Measurements from ENCODE around the gene ACAD11. TPM values are rescaled to one million over a fixed set of nuclear protein-coding genes. Genes with fewer than 3 reads are reported as not detected.

The ACAD11 gene
- total and polyA plus RNA-seq, 9 of the 15 experiments (the other 6 are each of a cell fraction or from before 2014, with no cell fraction given): 1.3 to 8.4 (median 4.0) TPM

GRCh38 chr3:132519914-132520313 is 139.7 kb downstream of the ACAD11 start:
- Histone ChIP-seq H3K79me2 (ENCODE audit: control insufficient read depth, insufficient read depth, low read length) (no peaks in the 10 kb centered on the region), H3K9me3 (replicated peaks; ENCODE audit: control insufficient read depth, insufficient read depth, low read depth, low read length) (no peaks in the 10 kb centered on the region), H3K27me3 (ENCODE audit: control insufficient read depth in 2 of 2, insufficient read depth in 2 of 2, low read length in 2 of 2) (no peaks in the 10 kb centered on the region), H3K4me2 (ENCODE audit: insufficient read depth, low read length) (no peak overlapping the region), H3K9me1 (ENCODE audit: control insufficient read depth, insufficient read depth, low read length) (no peaks in the 10 kb centered on the region), H3K36me3 (ENCODE audit: control insufficient read depth, insufficient read depth, low read length) (peaks cover 30% of the 10 kb centered on the region; the same call in 2 of the 3 replicates), H3K4me3 (no peak overlapping the region), H4K20me1 (replicated peaks; ENCODE audit: control insufficient read depth, insufficient read depth, low read length) (no peaks in the 10 kb centered on the region), H2AFZ (ENCODE audit: low read depth, low read length) (no peak overlapping the region), H3K9ac (ENCODE audit: insufficient read depth in 1 of 2, low read depth in 2 of 2, low read length in 2 of 2) (no peak overlapping the region), H3K4me1 (replicated peaks in 1 of 2; ENCODE audit: control insufficient read depth in 2 of 2, insufficient read depth in 2 of 2, low read length in 2 of 2) (no peaks in the 10 kb centered on the region), H3K27ac (ENCODE audit: extremely low read depth, low read depth, low read length) (no peak overlapping the region)
- WGBS (ENCODE audit: insufficient coverage, low coverage, missing lambda C conversion rate): 57% methylated on average over 5 of the region's 5 CpGs
- no peak for DNase-seq (ENCODE audit: extremely low read depth in 1 of 4, low spot score in 3 of 4)
- FAIRE-seq: no peak
- intact Hi-C loops (cut with micrococcal nuclease) (no loop called here), in situ Hi-C loops (cut with MboI) (no loop called here)
- ChIA-PET CTCF (ENCODE audit: low intra/inter-chr PET ratio) (no interaction called here), POLR2A (no interaction called here)
- TF ChIP-seq RFX1 (IDR thresholded peaks at IDR 0.05) (no peak), HNRNPUL1 (IDR thresholded peaks at IDR 0.05; ENCODE audit: low read length) (no peak), MTA1 (IDR thresholded peaks at IDR 0.05; ENCODE audit: borderline replicate concordance) (no peak), ZNF512 (tag; IDR thresholded peaks at IDR 0.05) (no peak), ZNF436 (CRISPR knock-in tag; IDR thresholded peaks at IDR 0.05) (no peak), CEBPZ (IDR thresholded peaks at IDR 0.05; ENCODE audit: borderline replicate concordance, low read depth, low read length) (no peak)
- BruUV-seq (replicated peaks): no TSS peak
- ATAC-seq: no peak
